A673 (cell line): ENCODE results near the gene MAST1. TPM values are rescaled to one million over a fixed set of nuclear protein-coding genes. Genes with fewer than 3 reads are reported as not detected.
"Not testable (repeated sequence)": the region's sequence is repeated elsewhere in the genome, so short reads cannot be mapped to it uniquely, and the experiment has no call there.

ENCODE experiments used
- BruUV-seq: library from RNA; stranded (reverse); fragments of 400-500 nt; replicated peaks from 2 replicates; lab custom pipeline; 2021; lab: Mats Ljungman, UMichigan
- CTCF ChIA-PET: fragments of 300-600 bp; sonication (Branson Sonifier 250); formaldehyde crosslinking; loops from one replicate; lab custom pipeline; 2022; ENCODE audit warnings: antibody characterized with exemption; lab: Charles Lee
- POLR2A ChIA-PET: fragments of 300-600 bp; sonication (Branson Sonifier 250); formaldehyde crosslinking; loops from one replicate; lab custom pipeline; 2022; ENCODE audit warnings: antibody characterized with exemption; ENCODE audit not compliant: low non-redundant PET; lab: Charles Lee
- DNase-seq: peaks from one replicate; pipeline ENCODE4 v3.0.0-alpha.2; 2015; ENCODE audit warnings: low spot score
- H3K27ac ChIP-seq: fragments of 200-600 bp; sonication (generic); 2 replicates; pipeline ENCODE4 v1.5.1; 2016; ENCODE audit warnings: mixed run types, low read depth, mild to moderate bottlenecking, mixed read lengths, antibody characterized with exemption, low read length; ENCODE audit not compliant: poor library complexity, severe bottlenecking
- H3K27me3 ChIP-seq: fragments of 200-600 bp; sonication (generic); replicated peaks from 2 replicates; pipeline ENCODE4 v1.6.1; 2017; ENCODE audit warnings: mixed run types, low read depth, mild to moderate bottlenecking, mixed read lengths, antibody characterized with exemption, low read length; ENCODE audit not compliant: insufficient read depth, poor library complexity
- H3K36me3 ChIP-seq: fragments of 200-600 bp; sonication (generic); 2 replicates; pipeline ENCODE4 v1.6.1; 2016; ENCODE audit warnings: mixed run types, mild to moderate bottlenecking, mixed read lengths, antibody characterized with exemption, low read length; ENCODE audit not compliant: insufficient read depth, poor library complexity, severe bottlenecking
- H3K4me1 ChIP-seq: fragments of 200-600 bp; sonication (generic); 2 replicates; pipeline ENCODE4 v1.6.1; 2017; ENCODE audit warnings: mixed run types, mild to moderate bottlenecking, mixed read lengths, antibody characterized with exemption, low read length; ENCODE audit not compliant: insufficient read depth, poor library complexity, severe bottlenecking
- H3K4me3 ChIP-seq: fragments of 200-600 bp; sonication (generic); 2 replicates; pipeline ENCODE4 v1.5.1; 2016; ENCODE audit warnings: low read depth, mixed run types, mild to moderate bottlenecking, mixed read lengths, low read length; ENCODE audit not compliant: poor library complexity, severe bottlenecking
- H3K9me3 ChIP-seq: fragments of 200-600 bp; sonication (generic); 2 replicates; pipeline ENCODE4 v1.6.1; 2016; ENCODE audit warnings: mixed run types, low read depth, mild to moderate bottlenecking, mixed read lengths, antibody characterized with exemption, low read length; ENCODE audit not compliant: poor library complexity, severe bottlenecking
- EZH2 ChIP-seq: fragments of 200-600 bp; sonication (generic); IDR thresholded peaks from 2 replicates; pipeline ENCODE4 v1.6.1; 2017; ENCODE audit warnings: borderline replicate concordance, low read depth, mild to moderate bottlenecking, mixed read lengths, antibody characterized with exemption, low read length; ENCODE audit not compliant: poor library complexity, severe bottlenecking
- intact Hi-C: fragments of 100-400 bp; cut with micrococcal nuclease; formaldehyde crosslinking; loops from one replicate; pipeline ENCODE4 v1.10.0; 2022; ENCODE audit not compliant: unreplicated experiment
- total RNA-seq: library from RNA; stranded (reverse); gene quantifications from 2 replicates; pipeline ENCODE4 v1.2.3, GENCODE V29; 2021
- TF ChIP-seq, protein P1 (sequence below): fragments of 300-800, 200-600 bp; sonication (generic); conservative IDR thresholded peaks from 2 replicates; pipeline ENCODE4 v1.5.1; 2017; ENCODE audit warnings: low read depth, mild to moderate bottlenecking, antibody characterized with exemption, low read length, moderate library complexity, mixed read lengths

MAST1 gene
- total RNA-seq, 1 experiment from 2014 or later: 22.2 TPM

DNA sequence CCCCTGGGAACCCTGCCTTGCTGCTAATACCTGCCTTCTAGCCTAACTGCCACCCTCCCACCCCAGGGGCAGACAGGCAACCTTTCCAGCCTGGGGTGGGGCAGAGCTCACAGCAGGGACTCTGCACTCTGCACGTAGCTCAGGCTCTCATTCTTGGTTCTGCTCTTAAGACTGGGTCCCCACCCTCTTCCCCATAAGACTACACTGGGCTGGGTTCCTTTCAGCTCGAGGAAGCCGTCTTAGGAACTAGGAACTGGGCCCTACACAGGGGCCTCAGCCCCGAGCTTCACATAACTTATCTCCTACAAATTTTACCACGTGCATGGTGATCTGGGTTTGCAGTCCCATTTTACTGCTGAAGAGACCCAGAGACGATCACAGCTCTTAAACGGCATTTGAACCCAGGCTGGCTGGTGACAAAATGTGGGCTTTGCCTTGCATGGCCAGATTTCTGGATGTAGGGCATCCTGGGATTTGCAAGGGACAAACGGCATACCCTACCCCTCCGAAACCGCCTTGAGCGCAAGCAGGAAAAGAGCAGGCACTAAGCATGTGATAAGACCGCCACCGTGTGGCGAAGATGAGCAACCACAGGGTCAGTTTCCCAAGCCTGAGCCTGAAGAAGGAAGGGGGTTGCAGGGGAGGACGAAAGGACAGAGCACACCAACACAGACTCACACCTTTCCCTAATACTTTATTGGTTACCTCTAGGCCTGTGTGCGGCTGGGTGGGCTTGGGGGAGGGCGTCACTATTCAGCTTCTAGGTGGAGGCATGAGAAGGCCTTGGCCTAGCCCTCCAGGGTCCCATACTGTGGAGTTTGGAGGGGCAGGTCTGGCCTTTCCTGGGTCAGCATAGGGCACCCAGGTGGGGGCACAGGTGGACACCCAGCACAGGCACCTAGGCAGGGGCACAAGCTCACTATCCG lies 41.9 kb upstream of the MAST1 start:
- peaks cover 23% of the 10 kb centered on the region for H3K4me1 ChIP-seq
- no peak overlapping the region for H3K27ac ChIP-seq
- TF ChIP-seq EZH2: no peak
- TF ChIP-seq, protein P1, sequence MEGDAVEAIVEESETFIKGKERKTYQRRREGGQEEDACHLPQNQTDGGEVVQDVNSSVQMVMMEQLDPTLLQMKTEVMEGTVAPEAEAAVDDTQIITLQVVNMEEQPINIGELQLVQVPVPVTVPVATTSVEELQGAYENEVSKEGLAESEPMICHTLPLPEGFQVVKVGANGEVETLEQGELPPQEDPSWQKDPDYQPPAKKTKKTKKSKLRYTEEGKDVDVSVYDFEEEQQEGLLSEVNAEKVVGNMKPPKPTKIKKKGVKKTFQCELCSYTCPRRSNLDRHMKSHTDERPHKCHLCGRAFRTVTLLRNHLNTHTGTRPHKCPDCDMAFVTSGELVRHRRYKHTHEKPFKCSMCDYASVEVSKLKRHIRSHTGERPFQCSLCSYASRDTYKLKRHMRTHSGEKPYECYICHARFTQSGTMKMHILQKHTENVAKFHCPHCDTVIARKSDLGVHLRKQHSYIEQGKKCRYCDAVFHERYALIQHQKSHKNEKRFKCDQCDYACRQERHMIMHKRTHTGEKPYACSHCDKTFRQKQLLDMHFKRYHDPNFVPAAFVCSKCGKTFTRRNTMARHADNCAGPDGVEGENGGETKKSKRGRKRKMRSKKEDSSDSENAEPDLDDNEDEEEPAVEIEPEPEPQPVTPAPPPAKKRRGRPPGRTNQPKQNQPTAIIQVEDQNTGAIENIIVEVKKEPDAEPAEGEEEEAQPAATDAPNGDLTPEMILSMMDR: peak; percentile 94
- H3K27me3 ChIP-seq: no peaks in the 10 kb centered on the region
- POLR2A ChIA-PET: no interaction called here
- H3K9me3 ChIP-seq: no peaks in the 10 kb centered on the region
- H3K4me3 ChIP-seq: no peak overlapping the region
- intact Hi-C loops: loop anchor here (1.0 to 2.0 kb wide), 2 partner anchors 19 to 30 kb away; no protein-coding TSS in a partner anchor
- no TSS peak for BruUV-seq
- CTCF ChIA-PET: interaction anchor here (0.6 to 3.4 kb wide), 6 partner anchors 9 to 185 kb away, joined by 3 to 34 read pairs (median 4); partner anchors contain the start of genes ZNF490 and ZNF791
- peak; percentile 91 for DNase-seq
- H3K36me3 ChIP-seq: peaks cover 20% of the 10 kb centered on the region

DNA sequence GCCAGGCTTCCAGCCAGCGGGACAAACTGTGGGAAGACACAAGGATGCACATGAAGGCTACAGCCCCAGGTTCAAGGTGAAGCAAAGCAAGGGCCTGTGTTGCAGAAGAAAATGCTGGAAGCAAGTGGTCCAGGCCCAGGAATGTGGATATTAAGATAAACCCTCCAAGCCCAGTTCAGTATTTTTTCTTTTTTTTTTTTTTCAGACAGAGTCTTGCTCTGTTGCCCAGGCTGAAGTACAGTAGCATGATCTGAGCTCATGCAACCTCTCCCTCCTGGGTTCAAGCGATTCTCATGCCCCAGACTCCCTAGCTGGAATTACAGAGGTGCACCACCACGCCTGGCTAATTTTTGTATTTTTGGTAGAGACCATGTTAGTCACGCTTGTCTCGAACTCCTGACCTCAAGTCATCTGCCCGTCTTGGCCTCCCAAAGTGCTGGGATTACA lies 41.2 kb upstream of the MAST1 start:
- CTCF ChIA-PET: interaction anchor here (0.6 to 3.4 kb wide), 4 partner anchors 15 to 94 kb away, joined by 3 to 34 read pairs (median 6); partner anchors contain the start of gene GCDH
- H3K4me3 ChIP-seq: no peak overlapping the region
- H3K27ac ChIP-seq: no peak overlapping the region
- peaks cover 23% of the 10 kb centered on the region for H3K4me1 ChIP-seq
- no peak for DNase-seq
- POLR2A ChIA-PET: no interaction called here
- no peak for TF ChIP-seq EZH2
- TF ChIP-seq, protein P1: no peak
- H3K36me3 ChIP-seq: peaks cover 20% of the 10 kb centered on the region
- H3K9me3 ChIP-seq: no peaks in the 10 kb centered on the region
- intact Hi-C loops: loop anchor here (2.0 kb wide), 1 partner anchor 30 kb away; no protein-coding TSS in a partner anchor
- no peaks in the 10 kb centered on the region for H3K27me3 ChIP-seq
- BruUV-seq: no TSS peak

DNA sequence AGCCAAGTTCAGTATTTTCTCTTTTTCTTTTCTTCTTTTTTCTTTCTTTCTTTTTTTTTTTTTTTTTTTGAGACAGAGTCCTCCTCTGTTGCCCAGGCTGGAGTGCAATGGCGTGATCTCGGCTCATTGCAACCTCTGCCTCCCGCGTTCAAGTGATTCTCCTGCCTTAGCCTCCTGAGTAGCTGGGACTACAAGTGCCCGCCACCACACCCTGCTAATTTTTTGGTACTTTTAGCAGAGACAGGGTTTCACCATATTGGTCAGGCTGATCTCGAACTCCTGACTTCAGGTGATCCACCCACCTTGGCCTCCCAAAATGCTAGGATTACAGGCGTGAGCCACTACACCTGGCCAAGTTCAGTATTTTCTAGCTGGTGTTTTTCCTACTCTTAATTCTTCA lies 40.7 kb upstream of the MAST1 start:
- H3K4me1 ChIP-seq: peaks cover 26% of the 10 kb centered on the region
- H3K27me3 ChIP-seq, POLR2A ChIA-PET, H3K4me3 ChIP-seq, H3K27ac ChIP-seq, BruUV-seq, H3K9me3 ChIP-seq, DNase-seq: not testable (repeated sequence)
- CTCF ChIA-PET: interaction anchor here (0.6 to 3.4 kb wide), 4 partner anchors 15 to 93 kb away, joined by 3 to 34 read pairs (median 6); partner anchors contain the start of gene GCDH
- H3K36me3 ChIP-seq: peaks cover 20% of the 10 kb centered on the region
- intact Hi-C loops: loop anchor here (2.0 kb wide), 1 partner anchor 31 kb away; no protein-coding TSS in a partner anchor
